ENCODE measurements around the gene NRG3.
"Not testable (repeated sequence)": the region's sequence is repeated elsewhere in the genome, so short reads cannot be mapped to it uniquely, and the experiment has no call there.

NRG3 gene

GRCh38 chr10:82622479-82622878 is 747.5 kb downstream of the NRG3 start:
- no peak for DNase-seq

- no peak for DNase-seq
These were observed 750.7 kb downstream of the NRG3 start for GRCh38 chr10:82625512-82626189.

- no peak for DNase-seq
These were observed 753.4 kb downstream of the NRG3 start for GRCh38 chr10:82628373-82628772.

GRCh38 chr10:82643076-82643475 is 768.1 kb downstream of the NRG3 start:
- DNase-seq: no peak

- no peak for DNase-seq
These were observed 768.6 kb downstream of the NRG3 start for GRCh38 chr10:82643601-82644000.

GRCh38 chr10:82645221-82645620 is 770.2 kb downstream of the NRG3 start:
- DNase-seq: no peak

GRCh38 chr10:82653244-82654155 is 778.5 kb downstream of the NRG3 start:
- DNase-seq: no peak

- no peak for DNase-seq
These were observed 785.2 kb downstream of the NRG3 start for GRCh38 chr10:82660205-82660604.

GRCh38 chr10:82660986-82661385 is 786.0 kb downstream of the NRG3 start:
- no peak for DNase-seq

- DNase-seq: no peak
These were observed 786.7 kb downstream of the NRG3 start for GRCh38 chr10:82661701-82662100.

GRCh38 chr10:82668221-82668895 is 793.4 kb downstream of the NRG3 start:
- DNase-seq: no peak

- no peak for DNase-seq
These were observed 799.0 kb downstream of the NRG3 start for GRCh38 chr10:82674036-82674435.

- not testable (repeated sequence) for DNase-seq
These were observed 802.9 kb downstream of the NRG3 start for GRCh38 chr10:82677932-82678331.

- not testable (repeated sequence) for DNase-seq
These were observed 803.5 kb downstream of the NRG3 start for GRCh38 chr10:82678451-82678850.

- no peak for DNase-seq
These were observed 805.6 kb downstream of the NRG3 start for GRCh38 chr10:82680608-82681007.

GRCh38 chr10:82683945-82684344 is 809.0 kb downstream of the NRG3 start:
- DNase-seq: no peak

- DNase-seq: no peak
These were observed 810.1 kb downstream of the NRG3 start for GRCh38 chr10:82685087-82685486.

- no peak for DNase-seq
These were observed 816.2 kb downstream of the NRG3 start for GRCh38 chr10:82691211-82691610.

- no peak for DNase-seq
These were observed 817.5 kb downstream of the NRG3 start for GRCh38 chr10:82692458-82692857.

GRCh38 chr10:82721831-82722230 is 846.8 kb downstream of the NRG3 start:
- no peak for DNase-seq

- DNase-seq: no peak
These were observed 847.3 kb downstream of the NRG3 start for GRCh38 chr10:82722273-82722672.

GRCh38 chr10:82736305-82736704 is 861.3 kb downstream of the NRG3 start:
- DNase-seq: no peak

GRCh38 chr10:82737549-82737948 is 862.6 kb downstream of the NRG3 start:
- no peak for DNase-seq

GRCh38 chr10:82738592-82738991 is 863.6 kb downstream of the NRG3 start:
- no peak for DNase-seq

All from activated effector memory CD4-positive, alpha-beta T cell treated with Interleukin-2 at 50 U/mL for 16 hours (primary cell).